SK-N-SH (cell line): ENCODE results near the gene KIRREL2. TPM values are rescaled to one million over a fixed set of nuclear protein-coding genes. Genes with fewer than 3 reads are reported as not detected.

ENCODE experiments used
- CTCF ChIA-PET: fragments of 300-600, 350-600 bp; formaldehyde crosslinking; extraction: SDS; loops from one replicate; lab custom pipeline; 2021; lab: Yijun Ruan, JAX
- POLR2A ChIA-PET: fragments of 350-600 bp; sonication (Branson Sonifier 250); formaldehyde crosslinking; extraction: SDS; loops from one replicate; lab custom pipeline; 2020; ENCODE audit warnings: antibody characterized with exemption, inconsistent platforms; lab: Yijun Ruan, JAX
- DNase-seq: peaks from one replicate; pipeline ENCODE4 v3.0.0; 2012
- H2AFZ ChIP-seq: fragments of 200-600 bp; sonication (generic); 2 replicates; pipeline ENCODE4 v1.8.1; 2016; ENCODE audit warnings: antibody characterized with exemption, mild to moderate bottlenecking, low read depth
- H3F3A ChIP-seq: fragments of 200-600 bp; sonication (generic); replicated peaks from 2 replicates; pipeline ENCODE3; 2016; ENCODE audit warnings: antibody characterized with exemption, mild to moderate bottlenecking; ENCODE audit not compliant: insufficient read depth
- H3K27ac ChIP-seq, 2 experiments: fragments of 200-500 bp in 1 of 2; fragments of 200-600 bp in 1 of 2; sonication (Bioruptor generic) in 1 of 2; sonication (generic), shearing (Covaris generic) in 1 of 2; 2 replicates each; pipeline versions ENCODE4 v1.5.1 to v1.6.1; 2014 to 2016; ENCODE audit warnings: low read depth in 2 of 2, inconsistent platforms in 1 of 2, low read length in 1 of 2, mild to moderate bottlenecking in 1 of 2, mixed read lengths in 1 of 2
- H3K27me3 ChIP-seq: fragments of 200-600 bp; sonication (generic), shearing (Covaris generic); 2 replicates; pipeline ENCODE4 v1.6.1; 2016; ENCODE audit warnings: mixed run types; ENCODE audit not compliant: insufficient read depth
- H3K36me3 ChIP-seq, 2 experiments: fragments of 200-500 bp in 1 of 2; fragments of 200-600 bp in 1 of 2; sonication (Bioruptor generic) in 1 of 2; sonication (generic) in 1 of 2; replicated peaks in 1 of 2; 2 replicates each; pipeline versions ENCODE3 to v1.5.1; 2014 to 2016; ENCODE audit warnings: low read length in 1 of 2, mild to moderate bottlenecking in 1 of 2; ENCODE audit not compliant: insufficient read depth in 2 of 2, control insufficient read depth in 1 of 2
- H3K4me1 ChIP-seq, 2 experiments: fragments of 200-500 bp in 1 of 2; fragments of 200-600 bp in 1 of 2; sonication (Bioruptor generic) in 1 of 2; sonication (generic), shearing (Covaris generic) in 1 of 2; 2 replicates each; pipeline versions ENCODE4 v1.5.1 to v1.6.1; 2014 to 2016; ENCODE audit warnings: low read depth in 1 of 2, low read length in 1 of 2, mixed run types in 1 of 2; ENCODE audit not compliant: insufficient read depth in 2 of 2, control insufficient read depth in 1 of 2
- H3K4me2 ChIP-seq: fragments of 200-600 bp; sonication (generic), shearing (Covaris generic); 2 replicates; pipeline ENCODE4 v1.6.1; 2017; ENCODE audit warnings: mixed run types
- H3K4me3 ChIP-seq, 2 experiments: fragments of 200-500 bp in 1 of 2; fragments of 200-600 bp in 1 of 2; sonication (Bioruptor generic) in 1 of 2; sonication (generic), shearing (Covaris generic) in 1 of 2; 2 replicates each; pipeline versions ENCODE4 v1.5.1 to v1.8.1; 2014 to 2016; ENCODE audit warnings: low read depth in 2 of 2, inconsistent platforms in 1 of 2, low read length in 1 of 2, mild to moderate bottlenecking in 1 of 2, mixed read lengths in 1 of 2, moderate library complexity in 1 of 2
- H3K79me2 ChIP-seq: fragments of 200-600 bp; sonication (generic); 2 replicates; pipeline ENCODE4 v1.8.1; 2017; ENCODE audit warnings: mild to moderate bottlenecking; ENCODE audit not compliant: insufficient read depth
- H3K9ac ChIP-seq: fragments of 200-600 bp; sonication (generic); 2 replicates; pipeline ENCODE4 v1.6.1; 2017; ENCODE audit warnings: mixed run types
- H3K9me2 ChIP-seq: fragments of 200-600 bp; sonication (generic); 2 replicates; pipeline ENCODE4 v1.6.1; 2017; ENCODE audit warnings: mixed run types
- H3K9me3 ChIP-seq: fragments of 200-600 bp; sonication (generic); 2 replicates; pipeline ENCODE4 v1.6.1; 2017; ENCODE audit warnings: mixed run types, mild to moderate bottlenecking, moderate library complexity
- H4K20me1 ChIP-seq: fragments of 200-600 bp; sonication (generic); 2 replicates; pipeline ENCODE4 v1.6.1; 2017; ENCODE audit warnings: mild to moderate bottlenecking, mixed run types; ENCODE audit not compliant: insufficient read depth
- CHD2 ChIP-seq: fragments of 150-350 bp; IDR thresholded peaks from 2 replicates; pipeline ENCODE4 v1.6.1; 2018; ENCODE audit warnings: low read length; ENCODE audit not compliant: partially characterized antibody
- EZH2phosphoT487 ChIP-seq: fragments of 200-600 bp; sonication (generic); IDR thresholded peaks from 2 replicates; pipeline ENCODE4 v1.6.1; 2017; ENCODE audit warnings: low read depth, mixed run types, mild to moderate bottlenecking, antibody characterized with exemption, moderate library complexity, borderline replicate concordance
- FOSL2 ChIP-seq: IDR thresholded peaks from 2 replicates; pipeline ENCODE4 v1.4.0; 2012; ENCODE audit warnings: low read depth, mild to moderate bottlenecking, moderate library complexity, borderline replicate concordance
- FOXM1 ChIP-seq: IDR thresholded peaks from 2 replicates; pipeline ENCODE4 v1.4.0; 2012; ENCODE audit warnings: low read depth, mild to moderate bottlenecking
- GABPA ChIP-seq: IDR thresholded peaks from 2 replicates; pipeline ENCODE4 v1.4.0; 2012; ENCODE audit warnings: low read depth, mild to moderate bottlenecking
- GATA2 ChIP-seq: sonication (generic); formaldehyde crosslinking; IDR thresholded peaks from 2 replicates; pipeline ENCODE4 v1.5.0; 2020; ENCODE audit warnings: mild to moderate bottlenecking, missing genetic modification reagents
- MEF2A ChIP-seq: IDR thresholded peaks from 2 replicates; pipeline ENCODE4 v1.4.0; 2012; ENCODE audit warnings: low read depth, borderline replicate concordance
- MXI1 ChIP-seq: IDR thresholded peaks from 2 replicates; pipeline ENCODE4 v1.6.1; 2012; ENCODE audit warnings: mild to moderate bottlenecking, low read depth, low read length, improper control_type of control experiment
- NFIC ChIP-seq: IDR thresholded peaks from 2 replicates; pipeline ENCODE4 v1.4.0; 2012; ENCODE audit warnings: borderline replicate concordance
- NRF1 ChIP-seq: IDR thresholded peaks from 2 replicates; pipeline ENCODE4 v1.6.1; 2012; ENCODE audit warnings: low read depth, mild to moderate bottlenecking, low read length
- POLR2AphosphoS5 ChIP-seq: IDR thresholded peaks from 2 replicates; pipeline ENCODE4 v1.6.1; 2012; ENCODE audit warnings: low read depth, low read length
- RAD21 ChIP-seq: IDR thresholded peaks from 2 replicates; pipeline ENCODE4 v1.6.1; 2012; ENCODE audit warnings: mild to moderate bottlenecking, low read length
- RCOR1 ChIP-seq: fragments of 150-350 bp; IDR thresholded peaks from 2 replicates; pipeline ENCODE4 v1.6.1; 2017; ENCODE audit warnings: antibody characterized with exemption, low read length
- RFX5 ChIP-seq: IDR thresholded peaks from 2 replicates; pipeline ENCODE4 v1.6.1; 2012; ENCODE audit warnings: mild to moderate bottlenecking, improper control_type of control experiment, low read length
- SIN3A ChIP-seq: IDR thresholded peaks from 2 replicates; pipeline ENCODE4 v1.6.1; 2012; ENCODE audit warnings: low read depth, mild to moderate bottlenecking, low read length, moderate library complexity, borderline replicate concordance
- SMC3 ChIP-seq: IDR thresholded peaks from 2 replicates; pipeline ENCODE4 v1.6.1; 2012; ENCODE audit warnings: low read depth, low read length, improper control_type of control experiment
- TAF1 ChIP-seq: IDR thresholded peaks from 2 replicates; pipeline ENCODE4 v1.6.1; 2012; ENCODE audit warnings: low read depth, mild to moderate bottlenecking, low read length, moderate library complexity, borderline replicate concordance
- TEAD4 ChIP-seq: IDR thresholded peaks from 2 replicates; pipeline ENCODE4 v1.4.0; 2012; ENCODE audit warnings: mild to moderate bottlenecking, borderline replicate concordance; ENCODE audit not compliant: insufficient read depth
- WGBS: methylation state at CpG from one replicate; pipeline ENCODE4 v1.1.6; 2017; ENCODE audit warnings: low lambda C conversion rate; 5-methylcytosine and 5-hydroxymethylcytosine counted together
- polyA plus RNA-seq, 3 experiments: library from polyadenylated mRNA; depleted of rRNA; stranded (reverse); fragments of >200 nt; gene quantifications; 2 replicates each; pipeline ENCODE4 v1.2.3, GENCODE V29; 2012
- TF ChIP-seq, protein P1 (sequence below): fragments of 150-350 bp; IDR thresholded peaks from 2 replicates; pipeline ENCODE4 v1.6.1; 2016; ENCODE audit warnings: mild to moderate bottlenecking, low read depth, low read length
- TF ChIP-seq, protein P2 (sequence below): IDR thresholded peaks from 2 replicates; pipeline ENCODE4 v1.4.0; 2012; ENCODE audit warnings: low read depth, borderline replicate concordance
- TF ChIP-seq, protein P3 (sequence below): IDR thresholded peaks from 2 replicates; pipeline ENCODE4 v1.4.0; 2012; ENCODE audit warnings: low read depth
- TF ChIP-seq, protein P4 (sequence below): IDR thresholded peaks from 2 replicates; pipeline ENCODE4 v1.6.1; 2012; ENCODE audit warnings: mild to moderate bottlenecking, low read depth, low read length, moderate library complexity
- TF ChIP-seq, protein P5 (sequence below): fragments of 150-350 bp; IDR thresholded peaks from 2 replicates; pipeline ENCODE4 v1.6.1; 2017; ENCODE audit warnings: antibody characterized with exemption, low read length, low read depth, borderline replicate concordance
- TF ChIP-seq, protein P6 (sequence below): fragments of 200-600 bp; sonication (generic); IDR thresholded peaks from 2 replicates; pipeline ENCODE4 v1.6.1; 2017; ENCODE audit warnings: antibody characterized with exemption, mild to moderate bottlenecking, moderate library complexity

KIRREL2 gene
- polyA plus RNA-seq, 1 of the 3 experiments (the other 2 are of a cell fraction) = 0.21 TPM

DNA sequence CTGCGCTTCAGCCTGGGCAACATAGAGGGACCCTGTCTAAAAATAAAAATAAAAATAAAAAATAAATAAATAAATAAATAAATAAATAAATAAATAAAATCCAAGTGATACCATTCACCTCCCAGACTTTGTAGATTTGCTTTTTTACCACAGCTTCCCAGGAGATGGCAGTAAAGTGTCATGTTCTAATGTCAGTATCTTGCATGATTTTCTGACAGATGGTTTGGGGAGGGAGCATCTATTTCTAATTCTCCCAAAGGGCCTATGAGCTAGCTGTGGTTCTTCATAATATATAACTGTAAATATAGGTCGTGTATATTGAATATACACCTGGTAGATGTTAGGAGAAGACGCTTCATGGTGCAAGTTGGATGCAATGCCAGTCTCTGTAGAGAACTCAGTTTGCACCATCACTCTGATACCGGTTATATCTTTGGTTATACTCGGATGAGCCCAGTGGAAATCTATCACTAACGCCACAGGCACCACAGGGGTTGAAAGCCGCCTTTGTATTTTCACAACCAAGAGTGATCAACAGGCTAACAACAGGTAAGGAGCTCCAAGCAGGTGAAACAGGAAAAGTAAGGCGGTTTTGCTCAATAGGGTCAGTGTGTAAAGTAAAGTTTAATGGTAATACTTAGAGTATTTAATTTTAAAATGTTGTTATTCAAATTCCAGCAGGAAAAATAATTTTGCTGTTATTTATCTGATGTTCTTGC is 25.6 kb downstream of the KIRREL2 start:
- no peak overlapping the region for H2AFZ ChIP-seq
- H3F3A ChIP-seq = no peaks in the 10 kb centered on the region
- H3K9me3 ChIP-seq = no peaks in the 10 kb centered on the region
- no peak overlapping the region for H3K9ac ChIP-seq
- no peak overlapping the region for H3K4me3 ChIP-seq
- H3K27me3 ChIP-seq = no peaks in the 10 kb centered on the region
- H3K4me1 ChIP-seq = no peaks in the 10 kb centered on the region; a peak in 1 of 4 replicates
- no peak overlapping the region for H3K4me2 ChIP-seq
- H3K9me2 ChIP-seq = no peaks in the 10 kb centered on the region
- WGBS = 27% methylated on average over 8 of the region's 8 CpGs
- POLR2A ChIA-PET = no interaction called here
- CTCF ChIA-PET = interaction anchor here (0.7 to 6.3 kb wide), 19 partner anchors 9 to 298 kb away, joined by 3 to 57 read pairs (median 4); partner anchors contain the start of genes APLP1, POLR2I and TBCB
- H3K36me3 ChIP-seq = no peaks in the 10 kb centered on the region
- TF ChIP-seq TEAD4 (no peak), CHD2 (no peak), MEF2A (no peak), EZH2phosphoT487 (no peak), NRF1 (no peak), GATA2 (CRISPR knock-in tag) (no peak), FOXM1 (no peak), TAF1 (no peak), FOSL2 (no peak), RCOR1 (no peak), SMC3 (peak; percentile 76), GABPA (no peak), RFX5 (no peak), SIN3A (no peak), POLR2AphosphoS5 (no peak), NFIC (no peak), MXI1 (peak; percentile 62; the same call in 1 of the 2 replicates), RAD21 (peak; percentile 87)
- TF ChIP-seq, protein P1, sequence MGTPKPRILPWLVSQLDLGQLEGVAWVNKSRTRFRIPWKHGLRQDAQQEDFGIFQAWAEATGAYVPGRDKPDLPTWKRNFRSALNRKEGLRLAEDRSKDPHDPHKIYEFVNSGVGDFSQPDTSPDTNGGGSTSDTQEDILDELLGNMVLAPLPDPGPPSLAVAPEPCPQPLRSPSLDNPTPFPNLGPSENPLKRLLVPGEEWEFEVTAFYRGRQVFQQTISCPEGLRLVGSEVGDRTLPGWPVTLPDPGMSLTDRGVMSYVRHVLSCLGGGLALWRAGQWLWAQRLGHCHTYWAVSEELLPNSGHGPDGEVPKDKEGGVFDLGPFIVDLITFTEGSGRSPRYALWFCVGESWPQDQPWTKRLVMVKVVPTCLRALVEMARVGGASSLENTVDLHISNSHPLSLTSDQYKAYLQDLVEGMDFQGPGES = no peak
- TF ChIP-seq, protein P2, sequence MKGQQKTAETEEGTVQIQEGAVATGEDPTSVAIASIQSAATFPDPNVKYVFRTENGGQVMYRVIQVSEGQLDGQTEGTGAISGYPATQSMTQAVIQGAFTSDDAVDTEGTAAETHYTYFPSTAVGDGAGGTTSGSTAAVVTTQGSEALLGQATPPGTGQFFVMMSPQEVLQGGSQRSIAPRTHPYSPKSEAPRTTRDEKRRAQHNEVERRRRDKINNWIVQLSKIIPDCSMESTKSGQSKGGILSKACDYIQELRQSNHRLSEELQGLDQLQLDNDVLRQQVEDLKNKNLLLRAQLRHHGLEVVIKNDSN = no peak
- TF ChIP-seq, protein P3, sequence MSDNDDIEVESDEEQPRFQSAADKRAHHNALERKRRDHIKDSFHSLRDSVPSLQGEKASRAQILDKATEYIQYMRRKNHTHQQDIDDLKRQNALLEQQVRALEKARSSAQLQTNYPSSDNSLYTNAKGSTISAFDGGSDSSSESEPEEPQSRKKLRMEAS = no peak
- TF ChIP-seq, protein P4, sequence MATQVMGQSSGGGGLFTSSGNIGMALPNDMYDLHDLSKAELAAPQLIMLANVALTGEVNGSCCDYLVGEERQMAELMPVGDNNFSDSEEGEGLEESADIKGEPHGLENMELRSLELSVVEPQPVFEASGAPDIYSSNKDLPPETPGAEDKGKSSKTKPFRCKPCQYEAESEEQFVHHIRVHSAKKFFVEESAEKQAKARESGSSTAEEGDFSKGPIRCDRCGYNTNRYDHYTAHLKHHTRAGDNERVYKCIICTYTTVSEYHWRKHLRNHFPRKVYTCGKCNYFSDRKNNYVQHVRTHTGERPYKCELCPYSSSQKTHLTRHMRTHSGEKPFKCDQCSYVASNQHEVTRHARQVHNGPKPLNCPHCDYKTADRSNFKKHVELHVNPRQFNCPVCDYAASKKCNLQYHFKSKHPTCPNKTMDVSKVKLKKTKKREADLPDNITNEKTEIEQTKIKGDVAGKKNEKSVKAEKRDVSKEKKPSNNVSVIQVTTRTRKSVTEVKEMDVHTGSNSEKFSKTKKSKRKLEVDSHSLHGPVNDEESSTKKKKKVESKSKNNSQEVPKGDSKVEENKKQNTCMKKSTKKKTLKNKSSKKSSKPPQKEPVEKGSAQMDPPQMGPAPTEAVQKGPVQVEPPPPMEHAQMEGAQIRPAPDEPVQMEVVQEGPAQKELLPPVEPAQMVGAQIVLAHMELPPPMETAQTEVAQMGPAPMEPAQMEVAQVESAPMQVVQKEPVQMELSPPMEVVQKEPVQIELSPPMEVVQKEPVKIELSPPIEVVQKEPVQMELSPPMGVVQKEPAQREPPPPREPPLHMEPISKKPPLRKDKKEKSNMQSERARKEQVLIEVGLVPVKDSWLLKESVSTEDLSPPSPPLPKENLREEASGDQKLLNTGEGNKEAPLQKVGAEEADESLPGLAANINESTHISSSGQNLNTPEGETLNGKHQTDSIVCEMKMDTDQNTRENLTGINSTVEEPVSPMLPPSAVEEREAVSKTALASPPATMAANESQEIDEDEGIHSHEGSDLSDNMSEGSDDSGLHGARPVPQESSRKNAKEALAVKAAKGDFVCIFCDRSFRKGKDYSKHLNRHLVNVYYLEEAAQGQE = peak; percentile 8; the same call in 1 of the 2 replicates
- TF ChIP-seq, protein P5, sequence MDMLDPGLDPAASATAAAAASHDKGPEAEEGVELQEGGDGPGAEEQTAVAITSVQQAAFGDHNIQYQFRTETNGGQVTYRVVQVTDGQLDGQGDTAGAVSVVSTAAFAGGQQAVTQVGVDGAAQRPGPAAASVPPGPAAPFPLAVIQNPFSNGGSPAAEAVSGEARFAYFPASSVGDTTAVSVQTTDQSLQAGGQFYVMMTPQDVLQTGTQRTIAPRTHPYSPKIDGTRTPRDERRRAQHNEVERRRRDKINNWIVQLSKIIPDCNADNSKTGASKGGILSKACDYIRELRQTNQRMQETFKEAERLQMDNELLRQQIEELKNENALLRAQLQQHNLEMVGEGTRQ = no peak
- TF ChIP-seq, protein P6, sequence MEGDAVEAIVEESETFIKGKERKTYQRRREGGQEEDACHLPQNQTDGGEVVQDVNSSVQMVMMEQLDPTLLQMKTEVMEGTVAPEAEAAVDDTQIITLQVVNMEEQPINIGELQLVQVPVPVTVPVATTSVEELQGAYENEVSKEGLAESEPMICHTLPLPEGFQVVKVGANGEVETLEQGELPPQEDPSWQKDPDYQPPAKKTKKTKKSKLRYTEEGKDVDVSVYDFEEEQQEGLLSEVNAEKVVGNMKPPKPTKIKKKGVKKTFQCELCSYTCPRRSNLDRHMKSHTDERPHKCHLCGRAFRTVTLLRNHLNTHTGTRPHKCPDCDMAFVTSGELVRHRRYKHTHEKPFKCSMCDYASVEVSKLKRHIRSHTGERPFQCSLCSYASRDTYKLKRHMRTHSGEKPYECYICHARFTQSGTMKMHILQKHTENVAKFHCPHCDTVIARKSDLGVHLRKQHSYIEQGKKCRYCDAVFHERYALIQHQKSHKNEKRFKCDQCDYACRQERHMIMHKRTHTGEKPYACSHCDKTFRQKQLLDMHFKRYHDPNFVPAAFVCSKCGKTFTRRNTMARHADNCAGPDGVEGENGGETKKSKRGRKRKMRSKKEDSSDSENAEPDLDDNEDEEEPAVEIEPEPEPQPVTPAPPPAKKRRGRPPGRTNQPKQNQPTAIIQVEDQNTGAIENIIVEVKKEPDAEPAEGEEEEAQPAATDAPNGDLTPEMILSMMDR = peak; percentile 61
- no peak overlapping the region for H3K27ac ChIP-seq
- no peaks in the 10 kb centered on the region for H3K79me2 ChIP-seq
- peak; percentile 79 for DNase-seq
- H4K20me1 ChIP-seq = 0 out of 2 replicates have a peak, but pooled peaks cover 5% of the 10 kb centered on the region
